ENCODE measurements around the gene CCNH. TPM values are rescaled to one million over a fixed set of nuclear protein-coding genes. Genes with fewer than 3 reads are reported as not detected.

CCNH gene
- total RNA-seq, 4 donors from 2014 or later = 48.1 to 77.4 (median 57.2) TPM

GRCh38 chr5:87347841-87348240, 64.9 kb downstream of the CCNH start:
- Histone ChIP-seq H3K36me3 (peaks cover 0 to 18% of the 10 kb centered on the region in 2 donors), H3K27ac (no peak overlapping the region), H3K4me1 (no peaks in the 10 kb centered on the region), H3K27me3 (no peaks in the 10 kb centered on the region), H3K4me3 (no peak overlapping the region), H3K9me3 (no peaks in the 10 kb centered on the region)
- intact Hi-C loops (cut with DNase I; ENCODE audit: low total_unique reads) = no loop called here
- DNase-seq (no peak), ATAC-seq (no peak)
- TF ChIP-seq, protein P1, sequence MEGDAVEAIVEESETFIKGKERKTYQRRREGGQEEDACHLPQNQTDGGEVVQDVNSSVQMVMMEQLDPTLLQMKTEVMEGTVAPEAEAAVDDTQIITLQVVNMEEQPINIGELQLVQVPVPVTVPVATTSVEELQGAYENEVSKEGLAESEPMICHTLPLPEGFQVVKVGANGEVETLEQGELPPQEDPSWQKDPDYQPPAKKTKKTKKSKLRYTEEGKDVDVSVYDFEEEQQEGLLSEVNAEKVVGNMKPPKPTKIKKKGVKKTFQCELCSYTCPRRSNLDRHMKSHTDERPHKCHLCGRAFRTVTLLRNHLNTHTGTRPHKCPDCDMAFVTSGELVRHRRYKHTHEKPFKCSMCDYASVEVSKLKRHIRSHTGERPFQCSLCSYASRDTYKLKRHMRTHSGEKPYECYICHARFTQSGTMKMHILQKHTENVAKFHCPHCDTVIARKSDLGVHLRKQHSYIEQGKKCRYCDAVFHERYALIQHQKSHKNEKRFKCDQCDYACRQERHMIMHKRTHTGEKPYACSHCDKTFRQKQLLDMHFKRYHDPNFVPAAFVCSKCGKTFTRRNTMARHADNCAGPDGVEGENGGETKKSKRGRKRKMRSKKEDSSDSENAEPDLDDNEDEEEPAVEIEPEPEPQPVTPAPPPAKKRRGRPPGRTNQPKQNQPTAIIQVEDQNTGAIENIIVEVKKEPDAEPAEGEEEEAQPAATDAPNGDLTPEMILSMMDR (IDR thresholded peaks at IDR 0.05 in 4 of 5, conservative IDR thresholded peaks at IDR 0.05 in 1 of 5) = no peak
- no peak for TF ChIP-seq POLR2A (IDR thresholded peaks at IDR 0.05)
- in situ Hi-C loops (cut with MboI; ENCODE audit: low sequenced_read_pairs in 4 of 4) = no loop called here

- in situ Hi-C loops (cut with MboI; ENCODE audit: low sequenced_read_pairs in 4 of 4) = no loop called here
- no peak for DNase-seq
- Histone ChIP-seq H3K36me3 (peaks cover 0 to 18% of the 10 kb centered on the region in 2 donors), H3K4me1 (no peaks in the 10 kb centered on the region), H3K9me3 (no peaks in the 10 kb centered on the region), H3K27me3 (no peaks in the 10 kb centered on the region), H3K4me3 (no peak overlapping the region), H3K27ac (no peak overlapping the region)
- no peak for TF ChIP-seq POLR2A (IDR thresholded peaks at IDR 0.05)
- TF ChIP-seq, protein P1 (IDR thresholded peaks at IDR 0.05 in 4 of 5, conservative IDR thresholded peaks at IDR 0.05 in 1 of 5) = no peak
- ATAC-seq = no peak
- intact Hi-C loops (cut with DNase I; ENCODE audit: low total_unique reads) = no loop called here
These were observed 65.5 kb downstream of the CCNH start for GRCh38 chr5:87347272-87347671.

Other genes starting within 250 kb of the CCNH start
- 10 to 100 TPM; 12.0 to 16.8 (median 12.2) TPM for gene RASA1, start 145.0 kb downstream of the CCNH start, total RNA-seq

Data from gastrocnemius medialis (tissue), 4 donors.